GM18868 (cell line): ENCODE results near the gene TMEM154.

Experiments
- ATAC-seq: cut with Tn5 transposase; IDR thresholded peaks from one replicate; pipeline ENCODE4 v1.9.1; 2021; ENCODE audit warnings: mild to moderate bottlenecking, moderate library complexity; ENCODE audit not compliant: unreplicated experiment

Gene TMEM154

DNA sequence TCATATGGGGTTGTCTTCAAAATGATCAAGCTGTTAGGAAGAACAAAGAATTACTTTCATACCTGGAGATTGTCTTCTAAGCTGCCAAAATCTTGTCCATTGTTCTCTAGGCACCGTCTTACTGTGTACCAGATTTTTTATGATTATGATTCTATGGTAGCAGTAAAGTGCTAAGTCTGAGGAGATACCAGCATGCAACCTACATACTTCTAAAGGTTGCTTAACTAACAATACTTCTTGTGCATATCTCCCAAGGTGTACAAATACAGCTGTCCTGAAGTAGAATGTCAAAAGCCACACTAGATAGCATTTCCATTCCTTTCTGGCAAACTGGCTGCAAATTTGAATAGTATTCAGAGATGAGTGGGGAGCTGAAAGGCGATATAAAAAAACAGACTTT lies 81.3 kb downstream of the TMEM154 start:
- no peak for ATAC-seq

DNA sequence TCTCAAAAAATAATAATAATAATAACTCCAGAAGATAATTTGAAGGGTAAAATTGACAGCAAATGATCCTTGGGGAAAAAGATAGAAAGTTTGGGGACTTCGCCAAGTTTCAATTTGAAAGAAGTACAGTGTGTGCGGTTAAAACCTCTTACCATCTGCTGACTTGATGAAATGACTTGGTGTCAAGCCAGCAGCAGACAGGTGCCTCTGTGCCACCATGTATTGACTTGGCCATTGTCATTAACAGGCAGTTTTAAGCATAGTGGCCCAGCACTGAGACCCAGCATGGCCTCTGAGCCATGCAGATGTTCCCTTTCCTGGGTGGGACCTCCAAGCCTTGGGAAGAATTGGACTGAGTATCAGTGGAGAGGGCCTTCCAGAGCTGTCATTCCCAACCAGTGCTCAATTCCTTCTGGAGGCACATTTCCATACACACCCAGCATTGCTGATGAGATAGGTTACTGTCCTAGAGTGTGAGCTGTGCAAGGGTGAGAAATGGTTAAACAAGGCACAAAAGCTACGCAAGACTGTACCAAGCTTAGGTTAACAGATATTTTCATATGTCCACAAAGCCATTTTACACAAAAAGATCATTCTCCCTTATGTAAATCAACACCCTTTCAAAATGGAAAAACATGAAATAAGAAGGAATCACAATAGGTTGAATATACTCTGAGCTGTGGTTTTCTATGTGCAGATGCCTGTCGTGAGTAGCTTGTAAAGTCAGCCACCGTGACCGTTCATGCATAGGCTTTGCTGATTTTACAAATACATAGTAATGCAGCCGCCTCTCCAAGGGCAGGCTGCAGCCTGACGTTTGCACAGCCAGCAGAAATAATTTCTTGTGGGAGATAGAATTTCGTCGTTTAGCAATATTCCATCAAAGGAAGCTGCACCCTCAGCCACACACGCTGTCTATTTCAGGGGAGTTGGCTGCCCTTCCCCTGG lies 84.5 kb downstream of the TMEM154 start:
- ATAC-seq: peak; percentile 91

DNA sequence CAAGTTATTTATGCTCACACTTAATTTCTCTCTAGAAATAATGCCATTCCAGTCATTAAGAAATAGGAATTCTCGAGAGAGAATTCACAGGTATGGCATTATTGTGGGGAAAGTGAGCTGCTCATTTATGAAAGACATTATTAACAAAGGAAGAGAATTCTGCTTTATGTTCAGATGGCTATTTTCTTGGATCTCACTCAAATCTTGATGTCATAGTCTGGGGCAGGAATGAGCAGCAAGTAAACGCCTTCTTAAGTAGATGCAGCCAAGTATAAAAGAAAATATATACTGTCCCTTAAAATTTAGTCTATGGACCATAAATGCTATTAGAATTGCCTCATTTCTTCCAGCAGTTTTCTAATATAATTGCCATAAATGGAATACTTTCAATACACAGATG lies 85.7 kb downstream of the TMEM154 start:
- no peak for ATAC-seq

DNA sequence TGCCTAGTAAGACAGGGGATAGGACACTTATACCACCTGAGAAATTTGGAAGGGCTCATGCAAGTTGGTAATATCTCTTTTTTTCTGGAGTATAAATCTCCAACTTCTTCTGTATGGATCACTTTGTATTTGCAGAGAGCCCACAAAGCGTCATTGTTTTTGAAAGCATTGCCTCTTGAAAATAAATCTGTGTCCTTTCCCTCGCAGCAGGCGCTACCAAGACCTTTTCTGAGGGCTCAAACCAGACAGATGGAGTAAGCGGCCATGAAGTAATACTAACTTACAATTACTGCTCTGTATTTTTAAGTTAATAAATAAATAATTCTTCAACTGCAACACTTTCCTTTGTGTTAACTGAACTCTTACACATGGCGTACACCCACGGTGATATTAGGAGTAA lies 87.9 kb downstream of the TMEM154 start:
- ATAC-seq: no peak

DNA sequence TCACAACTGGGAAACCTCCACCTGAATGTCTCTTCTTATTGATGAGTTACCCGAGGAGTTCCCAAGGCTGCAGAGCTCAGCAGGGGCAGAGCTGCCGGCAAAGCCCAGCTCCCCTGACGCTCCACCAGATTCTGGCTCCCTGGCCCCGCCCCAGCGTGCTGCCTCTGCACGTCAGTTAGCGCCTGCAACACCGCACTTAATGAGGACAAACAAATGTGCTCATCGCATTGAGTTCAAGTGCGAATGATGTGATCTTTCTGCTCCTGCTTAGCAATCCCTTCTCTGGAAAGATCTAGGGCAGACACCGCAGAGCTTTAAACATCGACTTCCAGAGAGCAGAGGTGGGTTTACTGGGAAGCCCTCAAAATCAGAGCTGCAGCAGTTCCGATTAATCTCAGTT lies 88.4 kb downstream of the TMEM154 start:
- ATAC-seq: no peak

DNA sequence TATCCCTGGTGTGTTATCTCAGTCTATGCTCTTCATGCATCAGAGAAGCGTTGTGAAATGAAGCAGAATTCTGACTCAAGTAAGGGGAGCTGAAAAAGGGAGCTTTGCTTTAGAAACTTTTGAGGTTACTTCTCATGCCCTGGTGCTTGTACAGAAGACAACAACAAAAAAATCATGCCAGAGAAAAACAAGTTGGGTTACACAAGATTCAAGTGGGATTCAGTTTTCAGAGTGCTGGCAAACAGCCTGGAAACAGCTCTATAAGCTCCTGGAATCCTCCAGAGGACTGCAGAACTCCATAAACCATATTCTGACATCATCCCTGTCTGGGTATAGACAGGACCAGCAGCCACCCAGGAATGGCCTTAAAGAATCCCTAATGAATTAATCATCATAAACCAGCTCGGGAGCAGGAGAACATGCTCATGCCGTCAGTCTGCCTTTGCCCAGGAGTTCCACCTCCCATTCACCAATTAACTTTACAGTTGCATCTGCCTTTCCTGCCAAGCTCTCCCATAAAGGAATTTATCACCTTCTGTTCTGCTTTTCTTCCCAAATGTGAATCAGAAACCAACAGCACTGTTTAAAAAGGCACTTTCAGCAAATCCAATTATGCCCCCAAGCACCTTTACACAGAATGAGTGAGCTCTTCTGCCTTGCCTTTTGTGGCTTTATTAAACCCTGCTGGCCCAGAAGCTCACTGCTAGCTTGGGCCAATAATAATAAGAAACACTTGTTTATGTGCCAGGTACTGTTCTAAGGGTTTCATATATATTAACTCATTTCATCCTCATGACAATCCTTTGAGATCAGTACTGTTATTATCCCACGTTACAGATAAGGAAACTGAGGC lies 89.4 kb downstream of the TMEM154 start:
- ATAC-seq: peak; percentile 55

DNA sequence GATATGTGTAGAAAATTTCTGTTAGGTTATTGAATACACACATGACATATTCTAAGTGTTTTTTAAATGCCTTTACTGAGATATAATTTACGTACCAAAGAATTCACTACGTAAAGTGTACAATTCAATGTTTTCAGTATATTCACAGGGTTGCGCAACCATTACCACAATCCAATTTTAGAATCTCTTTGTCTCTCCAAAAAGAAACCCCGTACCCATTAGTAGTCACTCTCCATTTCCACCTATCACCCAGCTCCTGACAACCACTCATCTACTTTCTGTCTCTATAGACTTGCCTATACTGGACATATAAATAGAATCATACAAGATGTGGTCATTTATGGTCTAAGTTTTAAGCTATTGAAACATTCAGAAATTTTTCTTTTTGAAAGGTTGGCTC lies 90.9 kb downstream of the TMEM154 start:
- no peak for ATAC-seq

DNA sequence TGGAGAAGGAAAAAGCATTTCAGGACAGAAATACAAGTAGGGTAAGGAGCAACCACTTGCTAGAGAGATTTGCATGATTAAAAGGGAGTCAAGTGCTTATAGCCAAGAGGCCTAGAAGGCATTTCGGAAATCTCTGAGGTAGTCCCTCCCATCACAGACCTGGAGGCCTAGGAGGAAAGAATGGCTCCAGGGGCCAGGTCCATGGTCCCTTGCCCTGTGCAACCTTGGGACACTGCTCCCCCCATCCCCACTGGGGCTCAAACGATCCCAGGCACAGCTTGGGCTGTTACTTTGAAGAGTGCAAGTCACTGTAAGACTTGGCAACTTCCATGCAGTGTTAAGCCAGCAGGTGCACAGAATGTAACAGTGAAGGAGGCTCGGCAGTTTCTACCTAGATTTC lies 92.7 kb downstream of the TMEM154 start:
- no peak for ATAC-seq

DNA sequence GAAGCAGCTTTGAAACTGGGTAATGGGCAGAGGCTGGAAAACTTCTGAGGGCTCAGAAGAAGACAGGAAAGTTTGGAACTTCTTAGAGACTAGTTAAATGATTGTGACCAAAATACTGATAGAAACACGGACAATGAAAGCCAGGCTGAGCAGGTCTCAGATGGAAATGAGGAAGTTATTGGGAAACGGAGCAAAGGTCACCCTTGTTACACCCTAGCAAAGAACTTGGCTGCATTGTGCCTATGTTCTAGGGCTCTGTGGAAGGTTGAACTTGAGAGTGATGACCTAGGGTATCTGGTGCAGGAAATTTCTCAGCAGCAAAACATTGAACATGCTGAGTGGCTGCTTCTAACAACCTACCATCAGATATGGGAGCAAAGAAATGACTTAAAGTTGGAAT lies 93.1 kb downstream of the TMEM154 start:
- ATAC-seq: no peak

DNA sequence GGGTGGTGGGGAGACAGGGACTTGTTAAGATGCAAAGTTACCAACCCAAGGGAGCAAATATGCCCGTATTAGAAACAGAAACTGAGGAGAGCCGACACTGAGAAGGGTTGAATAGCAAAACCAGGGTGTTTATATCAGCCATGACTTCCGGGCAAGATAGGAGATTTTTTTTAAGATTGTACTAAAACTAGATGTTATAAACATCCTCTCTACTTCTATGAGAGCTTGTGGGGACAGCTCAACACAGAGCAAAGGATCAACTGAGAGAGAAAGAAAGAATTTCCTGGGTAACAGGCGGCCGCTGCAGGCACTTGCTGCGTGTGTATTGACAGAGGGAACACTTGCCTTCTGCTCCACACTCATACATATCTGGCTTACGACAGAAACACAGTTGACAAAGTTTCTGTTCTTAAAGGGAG lies 94.8 kb downstream of the TMEM154 start:
- ATAC-seq: no peak

DNA sequence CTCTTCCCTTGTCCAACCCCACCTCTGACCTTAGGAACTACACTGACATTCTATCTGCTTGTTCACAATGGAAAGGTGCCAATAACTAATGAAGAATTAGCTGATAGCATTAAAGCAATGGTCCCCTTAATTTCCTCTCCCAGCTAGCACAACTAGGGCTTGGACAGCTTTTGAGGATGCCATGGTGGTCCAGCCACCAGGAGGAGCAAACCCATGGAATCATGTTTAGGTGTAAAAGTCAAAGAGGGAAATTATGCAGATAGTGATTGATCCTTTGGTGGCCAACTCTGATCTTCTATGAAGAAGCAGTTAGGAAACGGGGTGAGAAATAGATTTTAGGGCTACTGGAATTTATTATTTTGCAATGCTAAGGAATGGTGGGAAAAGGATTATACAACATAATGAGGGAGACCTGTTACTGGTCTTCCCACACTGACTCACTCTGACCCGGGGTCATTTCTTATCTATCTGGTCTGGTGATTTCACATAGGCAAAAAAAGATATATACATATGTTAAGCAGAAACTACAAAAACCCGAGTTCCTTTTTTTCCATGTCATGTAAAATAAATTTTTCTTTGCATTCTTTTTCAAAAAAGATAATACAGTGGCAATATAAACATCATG lies 98.1 kb downstream of the TMEM154 start:
- ATAC-seq: no peak

DNA sequence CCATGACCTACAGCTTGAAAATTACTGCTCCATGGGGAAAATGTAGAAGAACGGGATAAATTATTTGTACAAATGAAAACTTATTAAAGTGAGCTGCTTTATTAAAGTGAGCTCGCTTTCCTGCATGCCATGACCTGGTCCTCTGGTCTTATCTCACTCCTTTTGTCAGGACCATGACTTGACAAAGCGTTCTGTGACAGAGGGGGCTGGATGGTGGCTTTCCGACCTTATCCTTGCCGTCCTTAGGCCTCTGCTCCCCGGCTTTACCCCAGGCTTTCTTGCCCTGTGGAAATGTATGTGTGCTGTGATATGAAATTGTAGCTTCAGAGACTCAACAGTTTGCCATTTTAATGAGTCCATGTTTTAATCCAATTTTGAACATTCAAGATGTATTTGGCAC lies 99.9 kb downstream of the TMEM154 start:
- no peak for ATAC-seq

DNA sequence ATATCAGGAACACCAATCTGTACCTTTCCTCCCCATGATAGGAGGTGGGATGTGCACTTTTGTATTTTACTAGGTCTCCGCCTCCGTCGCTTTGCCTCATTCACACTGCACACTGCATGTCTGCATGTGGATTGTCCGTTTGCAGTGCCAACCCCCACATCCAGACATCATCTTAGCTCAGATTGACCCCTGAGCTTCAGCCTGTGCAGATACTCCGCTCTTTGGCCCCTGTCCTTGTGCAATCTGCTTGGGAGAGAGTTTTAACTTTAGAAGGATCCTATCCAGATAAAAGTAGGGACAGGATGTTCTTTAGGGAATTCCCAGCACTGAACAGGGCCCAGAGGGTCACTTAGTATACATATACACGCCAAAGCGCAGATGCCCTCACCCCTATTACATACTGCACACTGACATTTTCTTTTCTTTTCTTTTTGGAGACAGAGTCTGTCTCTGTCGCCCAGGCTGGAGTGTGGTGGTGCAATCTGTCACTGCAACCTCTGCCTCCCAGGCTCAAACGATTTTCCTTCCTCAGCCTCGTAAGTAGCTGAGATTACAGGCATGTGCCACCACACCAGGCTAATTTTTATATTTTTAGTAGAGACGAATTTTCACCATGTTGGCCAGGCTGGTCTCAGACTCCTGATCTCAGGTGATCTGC lies 100.6 kb downstream of the TMEM154 start:
- no peak for ATAC-seq

DNA sequence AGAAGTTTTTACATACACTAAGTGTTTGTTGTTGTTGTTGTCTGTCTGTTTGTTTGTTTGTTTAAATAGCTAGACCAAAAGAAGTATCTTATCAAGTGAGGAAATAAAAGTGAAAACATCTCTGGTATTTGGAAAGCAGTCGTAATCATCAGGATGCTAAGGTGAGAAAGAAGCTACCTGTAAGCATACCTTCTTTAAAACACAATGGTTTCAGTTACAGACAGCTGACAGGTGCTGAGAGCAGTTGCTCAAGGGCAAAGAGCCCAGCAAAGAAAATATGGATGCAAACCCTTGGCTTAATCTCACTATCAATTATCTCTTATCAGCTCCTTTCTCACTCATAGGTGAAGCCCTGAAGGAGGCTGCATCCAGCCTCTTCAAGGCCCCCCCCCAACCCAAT lies 101.1 kb downstream of the TMEM154 start:
- no peak for ATAC-seq

DNA sequence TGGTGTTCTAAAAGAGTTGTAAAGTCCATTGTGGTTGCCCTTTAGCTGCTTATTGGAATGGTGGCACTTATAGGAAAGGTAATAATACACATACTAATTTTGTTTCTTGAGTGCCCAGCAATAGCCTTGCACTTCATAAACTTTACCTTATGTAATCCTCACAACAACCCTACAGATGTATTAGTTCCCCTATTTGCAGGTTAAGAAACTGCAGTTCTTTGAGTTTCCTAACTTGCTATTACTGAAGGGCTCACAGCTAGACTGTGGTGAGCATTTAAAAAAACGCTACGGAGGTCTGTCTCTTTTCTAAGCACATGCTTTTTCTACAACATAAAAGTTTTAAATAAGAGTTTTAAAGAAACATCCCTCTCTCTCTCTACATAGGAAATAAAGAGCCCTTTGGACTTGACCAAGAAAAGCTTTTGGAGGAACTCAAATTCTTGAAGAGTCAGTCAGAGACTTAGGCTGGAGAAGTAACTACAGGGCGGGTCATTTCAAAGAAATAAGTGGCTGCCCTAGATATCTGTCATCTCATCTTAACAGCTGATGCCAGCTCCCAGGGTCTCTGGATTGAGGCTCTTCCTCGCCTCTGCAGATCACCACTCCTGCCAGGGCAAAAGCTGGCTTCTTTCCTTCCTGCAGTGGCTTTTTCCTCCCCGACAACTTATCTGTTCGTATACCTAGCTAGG lies 101.9 kb downstream of the TMEM154 start:
- peak; percentile 96 for ATAC-seq

DNA sequence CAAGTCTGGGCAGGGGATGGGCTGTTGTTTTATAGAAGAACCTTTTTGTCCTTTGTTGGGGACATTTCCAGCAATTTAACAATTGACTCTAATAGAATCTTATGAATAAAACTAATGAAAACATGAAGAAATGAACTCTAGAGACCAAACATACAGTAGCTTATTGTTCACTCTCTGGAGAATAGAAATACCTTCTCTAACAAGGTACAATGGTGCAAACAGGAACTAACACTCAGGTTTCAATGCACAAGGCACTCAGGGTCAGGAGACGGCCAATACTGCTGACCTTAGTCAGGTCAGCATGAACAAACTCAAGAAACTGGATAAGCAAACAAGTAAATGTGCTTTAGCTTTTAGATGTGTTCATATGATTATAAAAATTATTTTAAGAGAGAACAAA lies 104.3 kb downstream of the TMEM154 start:
- no peak for ATAC-seq

DNA sequence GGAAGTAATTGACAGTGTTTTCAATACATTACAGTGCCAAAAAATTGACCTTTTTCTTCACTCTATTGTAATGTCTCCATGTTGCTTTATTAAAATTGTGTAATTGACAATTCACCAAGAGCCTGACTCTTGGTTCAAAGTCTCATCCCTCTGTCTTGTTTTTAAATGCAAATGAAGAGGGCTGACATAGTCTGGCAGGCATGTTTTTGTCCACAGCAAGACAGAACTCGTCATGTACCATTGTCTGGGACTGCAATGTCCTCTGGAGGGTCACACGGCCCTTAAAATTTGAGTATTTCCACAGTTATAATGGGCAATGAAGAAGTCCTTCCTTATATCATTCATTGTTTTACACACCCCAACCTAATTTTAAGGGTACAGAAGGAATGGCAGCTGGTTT lies 105.9 kb downstream of the TMEM154 start:
- ATAC-seq: no peak

DNA sequence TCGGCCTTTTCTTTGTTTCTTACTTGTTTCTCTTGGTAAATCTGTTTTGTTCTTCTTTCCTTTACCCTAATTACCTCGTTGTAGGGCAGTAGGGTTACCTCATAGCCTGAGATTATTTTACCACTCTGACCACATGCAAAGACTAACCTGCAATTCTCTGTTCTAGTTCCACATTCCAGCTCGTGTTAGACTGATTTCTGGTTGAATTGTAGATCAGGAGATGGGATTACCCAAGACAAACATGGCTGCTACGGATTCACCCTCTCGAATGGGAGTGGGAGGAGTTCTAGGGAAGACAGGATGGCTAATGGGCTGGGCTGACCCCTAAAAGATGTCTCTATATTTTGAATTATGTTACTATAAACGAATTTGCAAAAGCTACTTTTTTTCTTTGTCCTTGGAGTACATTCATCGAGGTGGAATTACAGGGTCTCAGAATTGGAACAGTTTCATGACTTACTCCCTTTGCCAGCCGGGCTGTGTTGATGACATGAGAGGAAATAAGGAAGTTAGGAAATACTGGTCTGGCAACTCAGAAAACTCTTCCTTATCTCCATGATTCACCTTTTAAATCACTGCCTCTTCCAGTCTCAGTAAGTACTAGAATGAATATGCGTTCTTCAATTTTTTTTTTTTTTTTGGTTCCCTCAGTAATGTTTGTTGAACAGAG lies 107.2 kb downstream of the TMEM154 start:
- no peak for ATAC-seq

DNA sequence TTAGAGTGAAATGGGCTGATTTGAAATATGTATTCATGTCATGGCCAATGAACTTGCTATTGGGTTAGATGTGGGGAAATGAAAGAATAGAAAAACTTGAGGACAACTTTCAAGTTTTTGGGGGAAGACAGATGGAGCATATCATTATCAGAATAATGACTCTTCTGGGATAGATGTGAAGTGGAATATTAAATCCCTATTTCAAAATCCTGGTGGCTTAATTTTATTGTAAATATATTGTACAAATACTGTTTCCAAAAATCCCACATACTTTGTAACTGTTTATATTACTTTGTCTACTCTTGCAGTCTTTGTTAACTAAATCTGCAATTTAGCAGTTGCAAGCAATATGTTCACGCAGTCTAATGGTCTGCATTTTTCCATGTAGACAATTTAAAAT lies 108.0 kb downstream of the TMEM154 start:
- ATAC-seq: no peak

DNA sequence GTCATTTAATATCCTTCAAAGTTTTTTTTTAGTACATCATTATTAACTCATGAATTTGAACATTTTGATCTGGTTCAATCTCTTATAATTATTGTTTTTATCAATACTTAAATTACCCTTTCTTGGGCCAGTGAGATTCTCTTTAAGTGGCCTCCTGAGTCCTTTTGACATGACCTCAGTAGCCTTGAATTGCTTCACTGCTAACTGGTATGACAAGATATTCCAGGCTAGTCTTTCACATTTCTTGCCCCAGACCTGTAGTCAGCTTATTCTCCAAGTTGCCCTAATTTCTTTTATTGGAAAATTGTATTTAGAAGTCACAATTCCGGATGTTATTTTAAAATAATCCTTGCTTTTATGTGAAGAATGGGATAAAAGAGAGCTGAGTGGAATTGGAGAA lies 108.5 kb downstream of the TMEM154 start:
- no peak for ATAC-seq
